Keratinocyte (primary cell): ENCODE data around the gene KRT77. TPM values are rescaled to one million over a fixed set of nuclear protein-coding genes. Genes with fewer than 3 reads are reported as not detected.

Source experiments
- DNase-seq: peaks from one replicate; pipeline ENCODE4 v3.0.0-alpha.2; 2011; ENCODE audit warnings: low read depth, missing footprints, low spot score
- FAIRE-seq: peaks from 2 replicates; lab custom pipeline; 2011; peaks lifted over from hg19 to GRCh38; lab: Jason Lieb, UNC
- H2AFZ ChIP-seq: 2 replicates; pipeline ENCODE4 v1.6.0; 2012; ENCODE audit warnings: low read length, control low read depth, inconsistent platforms; ENCODE audit not compliant: control insufficient read depth
- H3K27ac ChIP-seq: 2 replicates; pipeline ENCODE4 v1.5.1; 2011; ENCODE audit warnings: low read length; ENCODE audit not compliant: control insufficient read depth, insufficient read depth
- H3K27me3 ChIP-seq: 3 replicates; pipeline ENCODE4 v1.6.0; 2011; ENCODE audit warnings: low read length; ENCODE audit not compliant: control insufficient read depth, insufficient read depth; ENCODE audit errors: extremely low read depth
- H3K36me3 ChIP-seq, 2 experiments: 2 replicates in 1 of 2; 3 replicates in 1 of 2; pipeline ENCODE4 v1.5.1; 2011; ENCODE audit warnings: low read length in 2 of 2, mild to moderate bottlenecking in 1 of 2; ENCODE audit not compliant: control insufficient read depth in 2 of 2, insufficient read depth in 2 of 2; ENCODE audit errors: extremely low read depth in 1 of 2
- H3K4me1 ChIP-seq: 3 replicates; pipeline ENCODE4 v1.5.1; 2011; ENCODE audit warnings: low read length; ENCODE audit not compliant: control insufficient read depth, insufficient read depth; ENCODE audit errors: extremely low read depth
- H3K4me2 ChIP-seq: 3 replicates; pipeline ENCODE4 v1.6.0; 2011; ENCODE audit warnings: low read depth, low read length; ENCODE audit not compliant: control insufficient read depth, insufficient read depth; ENCODE audit errors: extremely low read depth
- H3K4me3 ChIP-seq, 3 experiments: fragments of 200-600 bp in 1 of 3; sonication (generic) in 1 of 3; 2 replicates in 2 of 3; 3 replicates in 1 of 3; pipeline ENCODE4 v1.5.1; 2011 to 2016; ENCODE audit warnings: low read length in 3 of 3, mild to moderate bottlenecking in 3 of 3, control low read depth in 2 of 3, inconsistent platforms in 1 of 3, low read depth in 1 of 3, mixed read lengths in 1 of 3, mixed run types in 1 of 3, moderate library complexity in 1 of 3; ENCODE audit not compliant: control insufficient read depth in 2 of 3, insufficient read depth in 2 of 3; ENCODE audit errors: extremely low read depth in 1 of 3
- H3K79me2 ChIP-seq: 2 replicates; pipeline ENCODE4 v1.6.0; 2012; ENCODE audit warnings: low read length; ENCODE audit not compliant: control insufficient read depth, insufficient read depth
- H3K9ac ChIP-seq: 3 replicates; pipeline ENCODE4 v1.6.0; 2011; ENCODE audit warnings: low read length; ENCODE audit not compliant: control insufficient read depth, insufficient read depth; ENCODE audit errors: extremely low read depth
- H3K9me1 ChIP-seq: 3 replicates; pipeline ENCODE4 v1.6.0; 2011; ENCODE audit warnings: low read length; ENCODE audit not compliant: control insufficient read depth, insufficient read depth; ENCODE audit errors: extremely low read depth
- H3K9me3 ChIP-seq: 2 replicates; pipeline ENCODE4 v1.5.1; 2012; ENCODE audit warnings: low read depth, low read length; ENCODE audit not compliant: control insufficient read depth
- H4K20me1 ChIP-seq: 3 replicates; pipeline ENCODE4 v1.6.0; 2011; ENCODE audit warnings: low read length; ENCODE audit not compliant: control insufficient read depth, insufficient read depth; ENCODE audit errors: extremely low read depth
- CTCF ChIP-seq, 3 experiments: IDR thresholded peaks in 1 of 3; conservative IDR thresholded peaks in 1 of 3; optimal IDR thresholded peaks in 1 of 3; 2 replicates in 2 of 3; 3 replicates in 1 of 3; pipeline versions ENCODE3 to v1.5.1; 2011; ENCODE audit warnings: low read length in 3 of 3, mild to moderate bottlenecking in 3 of 3, moderate library complexity in 2 of 3, control low read depth in 1 of 3, inconsistent platforms in 1 of 3; ENCODE audit not compliant: insufficient read depth in 2 of 3; ENCODE audit errors: extremely low read depth in 1 of 3
- EZH2 ChIP-seq: IDR thresholded peaks from one replicate; pipeline ENCODE4 v1.6.1; 2012; ENCODE audit warnings: inconsistent platforms, mild to moderate bottlenecking, low read length, moderate library complexity
- dilution Hi-C: fragments of 300-500 bp; cut with MboI; formaldehyde crosslinking; loops from one replicate; pipeline ENCODE4 v1.7.0; 2020; ENCODE audit warnings: low sequenced_read_pairs; ENCODE audit not compliant: extremely low pct_ligation_motif_present
- polyA plus RNA-seq, 5 experiments: library from polyadenylated mRNA; depleted of rRNA in 3 of 5; stranded (reverse) in 3 of 5; stranded (forward) in 1 of 5; unstranded in 1 of 5; fragments of >200 nt; gene quantifications; 1 replicate in 1 of 5; 2 replicates in 3 of 5; 3 replicates in 1 of 5; pipeline versions ENCODE4 v1.2.1 to v1.2.3, GENCODE V29; 2011 to 2012; ENCODE audit warnings: missing spikeins in 2 of 5, low read depth in 1 of 5, low replicate concordance in 1 of 5

Gene KRT77
- polyA plus RNA-seq, 1 donor (not counting 4 experiments of a cell fraction or from before 2014, with no cell fraction given): 1.3 TPM

GRCh38 chr12:52742822-52743457 is 39.6 kb upstream of the KRT77 start:
- H3K9me1 ChIP-seq: peaks cover 3% of the 10 kb centered on the region
- H3K4me2 ChIP-seq: no peak overlapping the region
- no peaks in the 10 kb centered on the region for H3K9me3 ChIP-seq
- no peak for FAIRE-seq
- dilution Hi-C loops: no loop called here
- H3K36me3 ChIP-seq: no peaks in the 10 kb centered on the region
- H3K4me3 ChIP-seq: no peak overlapping the region
- H3K27me3 ChIP-seq: peaks cover 5% of the 10 kb centered on the region
- no peaks in the 10 kb centered on the region for H4K20me1 ChIP-seq
- no peaks in the 10 kb centered on the region for H3K4me1 ChIP-seq
- TF ChIP-seq EZH2 (no peak), CTCF (optimal IDR thresholded peaks at IDR 0.05 in 1 of 3, IDR thresholded peaks at IDR 0.05 in 1 of 3, conservative IDR thresholded peaks at IDR 0.05 in 1 of 3; ENCODE audit: extremely low read depth in 1 of 3, insufficient read depth in 2 of 3, low read length in 3 of 3) (no peak)
- no peak overlapping the region for H3K27ac ChIP-seq
- no peaks in the 10 kb centered on the region for H3K79me2 ChIP-seq
- no peak for DNase-seq
- H3K9ac ChIP-seq: no peak overlapping the region
- H2AFZ ChIP-seq: no peak overlapping the region

GRCh38 chr12:52742196-52742580 is 38.9 kb upstream of the KRT77 start:
- Histone ChIP-seq H3K4me3 (no peak overlapping the region), H3K4me1 (no peaks in the 10 kb centered on the region), H3K27me3 (peaks cover 5% of the 10 kb centered on the region), H3K27ac (no peak overlapping the region), H3K9me3 (no peaks in the 10 kb centered on the region), H3K9ac (no peak overlapping the region), H3K9me1 (peaks cover 3% of the 10 kb centered on the region), H3K79me2 (no peaks in the 10 kb centered on the region), H2AFZ (no peak overlapping the region), H3K36me3 (no peaks in the 10 kb centered on the region), H4K20me1 (no peaks in the 10 kb centered on the region), H3K4me2 (no peak overlapping the region)
- FAIRE-seq (no peak), DNase-seq (no peak)
- TF ChIP-seq EZH2: no peak
- no peak for TF ChIP-seq CTCF (optimal IDR thresholded peaks at IDR 0.05 in 1 of 3, IDR thresholded peaks at IDR 0.05 in 1 of 3, conservative IDR thresholded peaks at IDR 0.05 in 1 of 3; ENCODE audit: extremely low read depth in 1 of 3, insufficient read depth in 2 of 3, low read length in 3 of 3)
- dilution Hi-C loops: no loop called here
